Measurements from ENCODE around the gene MAP2K2. TPM values are rescaled to one million over a fixed set of nuclear protein-coding genes. Genes with fewer than 3 reads are reported as not detected.
"Not testable (repeated sequence)": the region's sequence is repeated elsewhere in the genome, so short reads cannot be mapped to it uniquely, and the experiment has no call there.

The MAP2K2 gene
- total and polyA plus RNA-seq, 12 donors: 81.5 to 369 (median 145) TPM

DNA sequence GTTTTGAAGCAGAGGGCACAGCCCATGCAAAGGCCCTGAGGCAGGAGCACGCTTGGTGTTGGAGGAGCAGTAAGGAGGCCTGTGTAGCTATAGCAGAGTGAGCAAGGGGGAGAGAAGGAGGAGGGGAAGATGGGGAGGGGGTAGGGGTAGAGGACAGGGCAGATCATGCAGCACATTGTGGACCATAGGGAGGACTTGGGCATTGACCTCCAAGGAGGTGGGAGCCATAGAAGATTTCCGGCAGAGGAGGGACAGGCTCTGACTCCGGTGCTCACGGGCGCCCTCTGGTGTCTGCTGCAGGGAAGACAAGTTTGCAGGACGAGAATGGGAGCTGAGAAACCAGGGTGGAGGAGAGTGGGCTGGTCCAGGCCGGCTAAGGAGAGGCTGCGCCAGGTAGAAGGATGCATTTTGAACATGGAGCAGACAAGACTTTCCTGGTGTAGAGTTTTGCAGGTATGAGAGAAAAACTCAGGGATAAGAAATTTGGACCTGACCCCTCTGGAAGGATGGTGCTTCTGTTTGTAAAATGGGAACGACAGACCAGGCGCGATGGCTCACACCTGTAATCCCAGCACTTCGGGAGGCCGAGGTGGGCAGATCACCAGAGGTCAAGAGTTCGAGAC is 15.8 kb upstream of the MAP2K2 start:
- intact Hi-C loops (cut with DNase I): loop anchor here in 1 of 2 donors (10.0 kb wide), 1 partner anchor 65 kb away; no protein-coding TSS in a partner anchor
- 24 to 32% (median 32%) methylated on average over 14 of the region's 14 CpGs for WGBS, 4 donors
- Histone ChIP-seq H3K36me3 (replicated peaks in 1 of 2) (no peaks in the 10 kb centered on the region), H3K4me3 (no peak overlapping the region), H3K9me3 (replicated peaks in 1 of 3) (no peaks in the 10 kb centered on the region), H3K27me3 (no peaks in the 10 kb centered on the region), H3K27ac (no peak overlapping the region), H3K4me1 (replicated peaks in 1 of 2) (peaks cover 0 to 6% of the 10 kb centered on the region in 2 donors)
- no peak for TF ChIP-seq POLR2A (IDR thresholded peaks at IDR 0.05)
- TF ChIP-seq, protein P1, sequence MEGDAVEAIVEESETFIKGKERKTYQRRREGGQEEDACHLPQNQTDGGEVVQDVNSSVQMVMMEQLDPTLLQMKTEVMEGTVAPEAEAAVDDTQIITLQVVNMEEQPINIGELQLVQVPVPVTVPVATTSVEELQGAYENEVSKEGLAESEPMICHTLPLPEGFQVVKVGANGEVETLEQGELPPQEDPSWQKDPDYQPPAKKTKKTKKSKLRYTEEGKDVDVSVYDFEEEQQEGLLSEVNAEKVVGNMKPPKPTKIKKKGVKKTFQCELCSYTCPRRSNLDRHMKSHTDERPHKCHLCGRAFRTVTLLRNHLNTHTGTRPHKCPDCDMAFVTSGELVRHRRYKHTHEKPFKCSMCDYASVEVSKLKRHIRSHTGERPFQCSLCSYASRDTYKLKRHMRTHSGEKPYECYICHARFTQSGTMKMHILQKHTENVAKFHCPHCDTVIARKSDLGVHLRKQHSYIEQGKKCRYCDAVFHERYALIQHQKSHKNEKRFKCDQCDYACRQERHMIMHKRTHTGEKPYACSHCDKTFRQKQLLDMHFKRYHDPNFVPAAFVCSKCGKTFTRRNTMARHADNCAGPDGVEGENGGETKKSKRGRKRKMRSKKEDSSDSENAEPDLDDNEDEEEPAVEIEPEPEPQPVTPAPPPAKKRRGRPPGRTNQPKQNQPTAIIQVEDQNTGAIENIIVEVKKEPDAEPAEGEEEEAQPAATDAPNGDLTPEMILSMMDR (IDR thresholded peaks at IDR 0.05): peak; percentile 66 to 82 (median 69)
- peak; percentile 72 to 91 (median 82) for DNase-seq

DNA sequence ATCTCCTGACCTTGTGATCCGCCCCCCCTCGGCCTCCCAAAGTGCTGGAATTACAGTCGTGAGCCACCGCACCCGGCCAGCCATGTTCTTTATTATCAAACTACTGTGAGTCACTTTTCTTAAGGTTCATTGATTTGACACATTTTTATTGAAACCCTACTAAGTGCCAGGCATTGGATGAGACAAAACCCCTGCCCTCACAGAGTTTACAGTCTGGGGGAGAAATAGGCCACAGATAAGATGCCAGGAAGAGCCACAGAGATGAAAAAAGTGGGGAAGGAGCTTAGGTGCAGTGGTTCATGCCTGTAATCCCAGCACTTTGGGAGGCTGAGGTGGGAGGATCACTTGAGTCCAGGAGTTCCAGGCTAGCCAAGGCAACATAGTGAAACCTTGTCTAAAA is 14.5 kb upstream of the MAP2K2 start:
- intact Hi-C loops (cut with DNase I): loop anchor here in 1 of 2 donors (10.0 kb wide), 1 partner anchor 66 kb away; no protein-coding TSS in a partner anchor
- H3K9me3 ChIP-seq (replicated peaks in 1 of 3): no peaks in the 10 kb centered on the region
- no peak overlapping the region for H3K4me3 ChIP-seq
- WGBS, 4 donors: 53 to 60% (median 56%) methylated on average over 5 of the region's 5 CpGs
- no peak overlapping the region for H3K27ac ChIP-seq
- H3K4me1 ChIP-seq (replicated peaks in 1 of 2): peaks cover 0 to 6% of the 10 kb centered on the region in 2 donors
- no peak for DNase-seq
- H3K36me3 ChIP-seq (replicated peaks in 1 of 2): no peaks in the 10 kb centered on the region
- no peaks in the 10 kb centered on the region for H3K27me3 ChIP-seq
- TF ChIP-seq, protein P1 (IDR thresholded peaks at IDR 0.05): no peak
- TF ChIP-seq POLR2A (IDR thresholded peaks at IDR 0.05): no peak

DNA sequence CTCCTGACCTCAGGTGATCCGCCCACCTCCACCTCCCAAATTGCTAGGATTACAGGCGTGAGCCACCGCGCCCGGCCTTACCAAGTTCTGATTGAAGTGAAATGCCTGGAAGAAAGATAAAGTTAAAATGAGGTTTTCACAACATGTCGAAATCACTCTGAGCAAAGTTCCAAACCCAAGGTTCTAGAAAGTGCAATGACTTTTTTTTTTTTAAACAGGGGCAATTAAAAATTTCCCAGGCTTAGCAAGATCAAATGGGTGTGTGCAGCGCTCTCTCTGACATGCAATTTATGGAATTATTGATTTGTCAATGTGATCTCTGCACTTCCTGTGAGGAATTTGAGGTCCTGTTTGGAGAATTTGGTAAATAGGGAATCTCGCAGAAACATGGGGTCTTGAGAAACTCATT is 12.8 kb upstream of the MAP2K2 start:
- intact Hi-C loops (cut with DNase I): loop anchor here in 1 of 2 donors (10.0 kb wide), 1 partner anchor 68 kb away; no protein-coding TSS in a partner anchor

DNA sequence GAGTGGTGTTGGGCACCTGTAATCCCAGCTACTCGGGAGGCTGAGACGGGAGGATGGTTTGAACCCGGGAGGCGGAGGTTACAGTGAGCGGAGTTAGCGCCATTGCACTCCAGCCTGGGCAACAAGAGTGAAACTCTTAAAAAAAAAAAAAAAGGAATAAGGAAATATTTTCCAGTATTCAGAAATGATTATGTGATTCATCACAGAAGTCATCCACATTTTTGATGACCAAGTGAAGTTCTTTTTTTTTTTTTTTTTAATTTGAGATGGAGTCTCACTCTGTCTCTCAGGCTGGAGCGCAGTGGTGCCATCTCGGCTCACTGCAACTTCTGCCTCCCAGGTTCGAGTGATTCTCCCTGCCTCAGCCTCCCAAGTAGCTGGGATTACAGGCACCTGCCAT is 11.5 kb upstream of the MAP2K2 start:
- H3K27ac ChIP-seq; H3K27me3 ChIP-seq; H3K36me3 ChIP-seq (replicated peaks in 1 of 2); DNase-seq; H3K9me3 ChIP-seq (replicated peaks in 1 of 3); H3K4me3 ChIP-seq: not testable (repeated sequence)
- peaks cover 0 to 11% of the 10 kb centered on the region in 2 donors for H3K4me1 ChIP-seq (replicated peaks in 1 of 2)
- WGBS, 4 donors: 80 to 87% (median 83%) methylated on average over 9 of the region's 9 CpGs
- intact Hi-C loops (cut with DNase I): loop anchor here in 1 of 2 donors (10.0 kb wide), 1 partner anchor 69 kb away; no protein-coding TSS in a partner anchor

More for the DNA sequence above, 12.8 kb upstream of the MAP2K2 start:
- no peak overlapping the region for H3K27ac ChIP-seq
- WGBS, 4 donors: 80 to 93% (median 89%) methylated on average over 8 of the region's 8 CpGs
- no peak for TF ChIP-seq POLR2A (IDR thresholded peaks at IDR 0.05)
- TF ChIP-seq, protein P1 (IDR thresholded peaks at IDR 0.05): no peak
- peaks cover 0 to 6% of the 10 kb centered on the region in 2 donors for H3K4me1 ChIP-seq (replicated peaks in 1 of 2)
- no peak for DNase-seq
- H3K4me3 ChIP-seq: no peak overlapping the region
- H3K9me3 ChIP-seq (replicated peaks in 1 of 3): no peaks in the 10 kb centered on the region
- H3K36me3 ChIP-seq (replicated peaks in 1 of 2): no peaks in the 10 kb centered on the region
- no peaks in the 10 kb centered on the region for H3K27me3 ChIP-seq

Measured in adrenal gland (tissue), 12 donors.